ENCODE measurements around the gene LSM7. TPM values are rescaled to one million over a fixed set of nuclear protein-coding genes. Genes with fewer than 3 reads are reported as not detected.

The LSM7 gene
- polyA plus RNA-seq, 3 donors: 98.6 to 312 (median 132) TPM

DNA sequence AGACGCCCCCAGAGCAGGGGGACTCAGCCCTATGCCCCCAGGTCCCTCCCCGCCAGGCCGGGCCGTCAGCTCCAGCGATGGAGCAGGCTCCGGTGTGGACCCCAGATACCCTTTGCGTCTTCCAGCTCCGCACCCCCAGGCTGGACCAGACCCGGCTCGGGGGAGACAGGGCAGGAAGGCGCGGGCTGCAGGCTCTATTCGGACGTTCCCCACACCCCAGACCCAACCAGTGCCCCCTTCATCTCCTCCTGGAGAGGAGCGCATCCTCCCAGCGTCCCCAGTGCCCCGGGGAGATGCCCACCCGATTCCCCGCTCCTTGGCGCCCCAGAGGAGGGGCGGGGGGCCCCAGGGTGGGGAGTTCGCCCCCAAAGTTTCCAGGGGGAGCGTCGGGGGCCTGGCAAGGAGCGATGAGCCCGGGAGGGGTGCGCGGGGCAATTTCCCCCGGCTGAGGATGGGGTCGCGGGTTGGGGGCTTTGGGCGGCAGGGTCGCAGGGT, 20.8 kb downstream of the LSM7 start:
- Mint-ChIP-seq H3K9me3 (peaks cover 0 to 35% (median 15%) of the 10 kb centered on the region in 7 donors), H3K4me3 (peak overlapping the region in 1 of 2 donors; percentile 67), H3K36me3 (peaks cover 9 to 17% of the 10 kb centered on the region in 2 donors), H3K4me1 (peaks cover 27% of the 10 kb centered on the region), H3K27me3 (ENCODE audit: low read depth in 3 of 3) (peaks cover 89 to 97% (median 91%) of the 10 kb centered on the region in 3 donors), H3K27ac (no peak overlapping the region)
- intact Hi-C loops (cut with micrococcal nuclease): no loop called here
- Histone ChIP-seq H3K4me1 (ENCODE audit: control insufficient read depth in 1 of 2, insufficient read depth in 2 of 2, low read length in 2 of 2) (peaks cover 12 to 32% of the 10 kb centered on the region in 2 donors), H3K4me3 (replicated peaks in 1 of 3; ENCODE audit: low read depth in 2 of 3, low read length in 3 of 3) (no peak overlapping the region), H3K4me2 (replicated peaks; ENCODE audit: extremely low read depth, low read length, poor library complexity, severe bottlenecking) (peak overlapping the region; percentile 31), H3K79me2 (ENCODE audit: insufficient read depth, low read length) (no peaks in the 10 kb centered on the region), H3K36me3 (replicated peaks in 1 of 2; ENCODE audit: control insufficient read depth in 1 of 2, insufficient read depth in 2 of 2, low read length in 2 of 2) (no peaks in the 10 kb centered on the region), H4K20me1 (ENCODE audit: insufficient read depth, low read length) (no peaks in the 10 kb centered on the region), H3K27me3 (ENCODE audit: control insufficient read depth in 2 of 2, insufficient read depth in 2 of 2, low read length in 2 of 2) (peaks cover 37 to 82% of the 10 kb centered on the region in 2 donors), H3K9ac (ENCODE audit: insufficient read depth, low read length, poor library complexity, severe bottlenecking) (no peak overlapping the region), H3K27ac (ENCODE audit: low read depth in 1 of 2, low read length in 2 of 2) (no peak overlapping the region), H3K9me3 (replicated peaks in 1 of 2; ENCODE audit: control insufficient read depth in 1 of 2, insufficient read depth in 1 of 2, low read length in 2 of 2) (peaks cover 0 to 7% of the 10 kb centered on the region in 2 donors), H2AFZ (ENCODE audit: insufficient read depth, low read depth, low read length, poor library complexity, severe bottlenecking) (no peak overlapping the region)
- 18% methylated on average over 33 of the region's 33 CpGs for WGBS (ENCODE audit: insufficient coverage)
- no peak for TF ChIP-seq CTCF (IDR thresholded peaks at IDR 0.05)
- DNase-seq: no peak

GRCh38 chr19:2306971-2307370, 21.4 kb downstream of the LSM7 start:
- H4K20me1 ChIP-seq (ENCODE audit: insufficient read depth, low read length): no peaks in the 10 kb centered on the region
- no peaks in the 10 kb centered on the region for H3K79me2 ChIP-seq (ENCODE audit: insufficient read depth, low read length)
- H3K9ac ChIP-seq (ENCODE audit: insufficient read depth, low read length, poor library complexity, severe bottlenecking): no peak overlapping the region
- WGBS (ENCODE audit: insufficient coverage): 75% methylated on average over 17 of the region's 17 CpGs
- H3K27me3 ChIP-seq (ENCODE audit: control insufficient read depth in 2 of 2, insufficient read depth in 2 of 2, low read length in 2 of 2): peaks cover 42 to 82% of the 10 kb centered on the region in 2 donors
- H3K9me3 ChIP-seq (replicated peaks in 1 of 2; ENCODE audit: control insufficient read depth in 1 of 2, insufficient read depth in 1 of 2, low read length in 2 of 2): peaks cover 0 to 7% of the 10 kb centered on the region in 2 donors
- no peak overlapping the region for H3K4me2 ChIP-seq (replicated peaks; ENCODE audit: extremely low read depth, low read length, poor library complexity, severe bottlenecking)
- peaks cover 18 to 38% of the 10 kb centered on the region in 2 donors for H3K4me1 ChIP-seq (ENCODE audit: control insufficient read depth in 1 of 2, insufficient read depth in 2 of 2, low read length in 2 of 2)
- Mint-ChIP-seq H3K4me1 (peaks cover 32% of the 10 kb centered on the region), H3K27ac (no peak overlapping the region), H3K4me3 (peak overlapping the region in 1 of 2 donors; percentile 85), H3K9me3 (peaks cover 0 to 35% (median 15%) of the 10 kb centered on the region in 7 donors), H3K36me3 (peaks cover 9 to 17% of the 10 kb centered on the region in 2 donors), H3K27me3 (ENCODE audit: low read depth in 3 of 3) (peaks cover 85 to 97% (median 91%) of the 10 kb centered on the region in 3 donors)
- intact Hi-C loops (cut with micrococcal nuclease): no loop called here
- no peak for DNase-seq
- H2AFZ ChIP-seq (ENCODE audit: insufficient read depth, low read depth, low read length, poor library complexity, severe bottlenecking): no peak overlapping the region
- H3K27ac ChIP-seq (ENCODE audit: low read depth in 1 of 2, low read length in 2 of 2): no peak overlapping the region
- TF ChIP-seq CTCF (IDR thresholded peaks at IDR 0.05): no peak
- no peaks in the 10 kb centered on the region for H3K36me3 ChIP-seq (replicated peaks in 1 of 2; ENCODE audit: control insufficient read depth in 1 of 2, insufficient read depth in 2 of 2, low read length in 2 of 2)
- no peak overlapping the region for H3K4me3 ChIP-seq (replicated peaks in 1 of 3; ENCODE audit: low read depth in 2 of 3, low read length in 3 of 3)

All from CD14-positive monocyte (primary cell).